ENCODE results near the gene DPAGT1.
A peak's percentile ranks its signal among the peaks of the same experiment; 100 is the strongest.
"Not testable (repeated sequence)": the region's sequence is repeated elsewhere in the genome, so short reads cannot be mapped to it uniquely, and the experiment has no call there.

Gene DPAGT1

GRCh38 chr11:119103793-119104192, 2.1 kb upstream of the DPAGT1 start:
- no peaks in the 10 kb centered on the region for H3K27me3 ChIP-seq

GRCh38 chr11:119103161-119103664, 1.6 kb upstream of the DPAGT1 start:
- Histone ChIP-seq H3K27ac (peak overlapping the region; percentile 9), H3K4me1 (ENCODE audit: control insufficient read depth in 1 of 2, insufficient read depth in 1 of 2, low read depth in 1 of 2, low read length in 1 of 2) (peaks cover 51 to 53% of the 10 kb centered on the region in 2 experiments)
- H3K36me3 ChIP-seq; H3K4me3 ChIP-seq (ENCODE audit: low read depth in 1 of 2, low read length in 1 of 2); H3K27me3 ChIP-seq; H3K9me3 ChIP-seq: not testable (repeated sequence)

More at GRCh38 chr11:119103793-119104192, 2.1 kb upstream of the DPAGT1 start:
- no peaks in the 10 kb centered on the region for H3K9me3 ChIP-seq
- H3K27ac ChIP-seq, result no peak overlapping the region
- no peak overlapping the region for H3K4me3 ChIP-seq (ENCODE audit: low read depth in 1 of 2, low read length in 1 of 2)
- H3K36me3 ChIP-seq, result no peaks in the 10 kb centered on the region
- no peak for TF ChIP-seq CTCF (IDR thresholded peaks at IDR 0.05)
- H3K4me1 ChIP-seq (ENCODE audit: control insufficient read depth in 1 of 2, insufficient read depth in 1 of 2, low read depth in 1 of 2, low read length in 1 of 2), result peaks cover 56 to 59% of the 10 kb centered on the region in 2 experiments

GRCh38 chr11:119100994-119101758, 477 bp downstream of the DPAGT1 start:
- peak; percentile 43 for TF ChIP-seq CTCF (IDR thresholded peaks at IDR 0.05)
- Histone ChIP-seq H3K9me3 (no peaks in the 10 kb centered on the region), H3K4me1 (ENCODE audit: control insufficient read depth in 1 of 2, insufficient read depth in 1 of 2, low read depth in 1 of 2, low read length in 1 of 2) (peaks cover 36 to 39% of the 10 kb centered on the region in 2 experiments), H3K27ac (peak overlapping the region; percentile 81), H3K36me3 (no peaks in the 10 kb centered on the region), H3K27me3 (no peaks in the 10 kb centered on the region), H3K4me3 (ENCODE audit: low read depth in 1 of 2, low read length in 1 of 2) (peak overlapping the region; percentile 77 to 79)

GRCh38 chr11:119100246-119100970, 1.2 kb downstream of the DPAGT1 start:
- Histone ChIP-seq H3K27me3 (no peaks in the 10 kb centered on the region), H3K36me3 (no peaks in the 10 kb centered on the region), H3K27ac (peak overlapping the region; percentile 81), H3K4me3 (ENCODE audit: low read depth in 1 of 2, low read length in 1 of 2) (peak overlapping the region; percentile 77 to 79), H3K9me3 (no peaks in the 10 kb centered on the region), H3K4me1 (ENCODE audit: control insufficient read depth in 1 of 2, insufficient read depth in 1 of 2, low read depth in 1 of 2, low read length in 1 of 2) (peaks cover 36 to 38% of the 10 kb centered on the region in 2 experiments)
- no peak for TF ChIP-seq CTCF (IDR thresholded peaks at IDR 0.05)

- H3K27ac ChIP-seq, result no peak overlapping the region
- H3K4me3 ChIP-seq (ENCODE audit: low read depth in 1 of 2, low read length in 1 of 2), result no peak overlapping the region
- H3K9me3 ChIP-seq, result no peaks in the 10 kb centered on the region
- no peaks in the 10 kb centered on the region for H3K27me3 ChIP-seq
- TF ChIP-seq CTCF (IDR thresholded peaks at IDR 0.05), result no peak
- H3K36me3 ChIP-seq, result no peaks in the 10 kb centered on the region
- peaks cover 37 to 42% of the 10 kb centered on the region in 2 experiments for H3K4me1 ChIP-seq (ENCODE audit: control insufficient read depth in 1 of 2, insufficient read depth in 1 of 2, low read depth in 1 of 2, low read length in 1 of 2)
Observed at GRCh38 chr11:119099711-119100110, 1.9 kb downstream of the DPAGT1 start.
